HG03139 (cell line): Measurements from ENCODE around the gene GNA14.
"Not testable (repeated sequence)": the region's sequence is repeated elsewhere in the genome, so short reads cannot be mapped to it uniquely, and the experiment has no call there.

Source experiments
- ATAC-seq: cut with Tn5 transposase; IDR thresholded peaks from one replicate; pipeline ENCODE4 v1.9.1; 2021; ENCODE audit not compliant: unreplicated experiment

GNA14 gene

GRCh38 chr9:77422969-77423368 is 225.2 kb downstream of the GNA14 start:
- ATAC-seq = no peak

- ATAC-seq = no peak
Observed at GRCh38 chr9:77421506-77422265, 226.4 kb downstream of the GNA14 start.

- ATAC-seq = no peak
Observed at GRCh38 chr9:77420641-77421040, 227.5 kb downstream of the GNA14 start.

GRCh38 chr9:77418226-77418625 is 229.9 kb downstream of the GNA14 start:
- ATAC-seq = no peak

GRCh38 chr9:77417566-77417965 is 230.6 kb downstream of the GNA14 start:
- no peak for ATAC-seq

GRCh38 chr9:77408521-77408920 is 239.6 kb downstream of the GNA14 start:
- not testable (repeated sequence) for ATAC-seq

GRCh38 chr9:77403239-77403638 is 244.9 kb downstream of the GNA14 start:
- no peak for ATAC-seq

- no peak for ATAC-seq
Observed at GRCh38 chr9:77402286-77402685, 245.8 kb downstream of the GNA14 start.

GRCh38 chr9:77399964-77400363 is 248.2 kb downstream of the GNA14 start:
- ATAC-seq = no peak

- not testable (repeated sequence) for ATAC-seq
Observed at GRCh38 chr9:77398581-77398980, 249.5 kb downstream of the GNA14 start.

GRCh38 chr9:77392328-77392727 is 255.8 kb downstream of the GNA14 start:
- ATAC-seq = no peak

- ATAC-seq = no peak
Observed at GRCh38 chr9:77391834-77392233, 256.3 kb downstream of the GNA14 start.

GRCh38 chr9:77386187-77386586 is 261.9 kb downstream of the GNA14 start:
- no peak for ATAC-seq

GRCh38 chr9:77384406-77384805 is 263.7 kb downstream of the GNA14 start:
- no peak for ATAC-seq

- ATAC-seq = no peak
Observed at GRCh38 chr9:77375956-77376532, 272.1 kb downstream of the GNA14 start.

GRCh38 chr9:77374266-77374665 is 273.9 kb downstream of the GNA14 start:
- ATAC-seq = no peak
